Gastroesophageal sphincter (tissue), 3 donors: ENCODE measurements around the gene KMT2C.

ENCODE experiments used
- CTCF ChIP-seq, 4 experiments: fragments of 200-600 bp in 2 of 4; fragments of 450-650 bp in 2 of 4; sonication (generic) in 1 of 4; IDR thresholded peaks; one replicate each; pipeline ENCODE4 v1.5.1; 2017 to 2019; ENCODE audit warnings: antibody characterized with exemption in 4 of 4, mild to moderate bottlenecking in 2 of 4, moderate library complexity in 2 of 4
- EP300 ChIP-seq: sonication (generic); formaldehyde crosslinking; IDR thresholded peaks from one replicate; pipeline ENCODE4 v1.6.1; 2017; ENCODE audit warnings: antibody characterized with exemption, mild to moderate bottlenecking
- POLR2A ChIP-seq, 2 donors: fragments of 450-650 bp; IDR thresholded peaks; one replicate each; pipeline ENCODE4 v1.6.1; 2017; ENCODE audit warnings: antibody characterized with exemption in 2 of 2, mild to moderate bottlenecking in 2 of 2, moderate library complexity in 1 of 2

GRCh38 chr7:152086513-152086912 lies 349.3 kb downstream of the KMT2C start:
- TF ChIP-seq CTCF (IDR thresholded peaks at IDR 0.05) (no peak), EP300 (no peak), POLR2A (IDR thresholded peaks at IDR 0.05) (no peak)
